HCT116 (cell line): ENCODE data around the gene CCDC28B. TPM values are rescaled to one million over a fixed set of nuclear protein-coding genes. Genes with fewer than 3 reads are reported as not detected.

Experiments used
- ATAC-seq: fragments of 200-7000 bp; cut with Tn5 transposase; 2 replicates; pipeline ENCODE4 v1.9.1; 2020; ENCODE audit warnings: mild to moderate bottlenecking, moderate library complexity
- BruUV-seq: library from RNA; stranded (reverse); fragments of 400-500 nt; replicated peaks from 2 replicates; lab custom pipeline; 2021; lab: Mats Ljungman, UMichigan
- CTCF ChIA-PET: fragments of 300-600 bp; sonication (Branson Sonifier 250); formaldehyde crosslinking; loops from one replicate; lab custom pipeline; 2021; ENCODE audit warnings: antibody characterized with exemption; lab: Charles Lee
- POLR2A ChIA-PET: fragments of 300-600, 350-600 bp; sonication (Branson Sonifier 250); formaldehyde crosslinking; loops from one replicate; lab custom pipeline; 2021; ENCODE audit warnings: antibody characterized with exemption; lab: Charles Lee
- RAD21 ChIA-PET, 2 experiments: fragments of 300-600 bp; sonication (Branson Sonifier 250); formaldehyde crosslinking; loops; one replicate each; lab custom pipeline; 2023; ENCODE audit warnings: low total read pairs in 2 of 2; ENCODE audit not compliant: uncharacterized antibody in 2 of 2, unreplicated experiment in 2 of 2, low non-redundant PET in 1 of 2; lab: Charles Lee
- DNase-seq: peaks from one replicate; pipeline ENCODE4 v3.0.0-alpha.2; 2010; ENCODE audit warnings: low read depth, low spot score
- H2AFZ ChIP-seq: fragments of 200-600 bp; shearing (Covaris generic), sonication (generic); 2 replicates; pipeline ENCODE4 v1.6.1; 2017; ENCODE audit warnings: low read depth, mixed run types, mixed read lengths, antibody characterized with exemption, low read length; ENCODE audit not compliant: poor library complexity, severe bottlenecking
- H3K27ac ChIP-seq: 2 replicates; pipeline ENCODE4 v1.5.1; 2012; ENCODE audit warnings: low read depth, low read length
- H3K27me3 ChIP-seq: fragments of 200-600 bp; sonication (generic); 2 replicates; pipeline ENCODE4 v1.6.1; 2016; ENCODE audit warnings: mixed run types, low read length, mixed read lengths; ENCODE audit not compliant: insufficient read depth
- H3K36me3 ChIP-seq, 2 experiments: fragments of 200-500 bp in 1 of 2; fragments of 200-600 bp in 1 of 2; sonication (Bioruptor generic) in 1 of 2; sonication (generic) in 1 of 2; 2 replicates each; pipeline versions ENCODE4 v1.5.1 to v1.6.1; 2014 to 2016; ENCODE audit warnings: low read length in 2 of 2, inconsistent platforms in 1 of 2, mixed read lengths in 1 of 2, mixed run types in 1 of 2; ENCODE audit not compliant: insufficient read depth in 2 of 2, control insufficient read depth in 1 of 2
- H3K4me1 ChIP-seq, 2 experiments: fragments of 200-600 bp in 1 of 2; sonication (generic) in 1 of 2; 2 replicates each; pipeline versions ENCODE4 v1.5.1 to v1.6.1; 2012 to 2017; ENCODE audit warnings: low read length in 2 of 2, inconsistent platforms in 1 of 2, mild to moderate bottlenecking in 1 of 2, mixed read lengths in 1 of 2, mixed run types in 1 of 2, moderate library complexity in 1 of 2; ENCODE audit not compliant: insufficient read depth in 2 of 2, control insufficient read depth in 1 of 2
- H3K4me2 ChIP-seq: fragments of 200-600 bp; sonication (generic); 2 replicates; pipeline ENCODE4 v1.6.1; 2017; ENCODE audit warnings: mixed run types, low read length, mixed read lengths
- H3K4me3 ChIP-seq, 2 experiments: fragments of 200-600 bp in 1 of 2; sonication (generic) in 1 of 2; replicated peaks in 1 of 2; 2 replicates each; pipeline ENCODE4 v1.5.1; 2011 to 2016; ENCODE audit warnings: low read length in 2 of 2, control low read depth in 1 of 2, low read depth in 1 of 2, mild to moderate bottlenecking in 1 of 2, mixed read lengths in 1 of 2, mixed run types in 1 of 2
- H3K79me2 ChIP-seq: fragments of 200-600 bp; sonication (generic); 2 replicates; pipeline ENCODE4 v1.6.1; 2017; ENCODE audit warnings: mild to moderate bottlenecking, mixed run types, low read length, moderate library complexity, mixed read lengths; ENCODE audit not compliant: insufficient read depth
- H3K9ac ChIP-seq: fragments of 200-600 bp; sonication (generic); 2 replicates; pipeline ENCODE4 v1.6.1; 2016; ENCODE audit warnings: low read length, mixed read lengths
- H3K9me2 ChIP-seq: fragments of 200-600 bp; sonication (generic), shearing (Covaris generic); 2 replicates; pipeline ENCODE4 v1.6.1; 2017; ENCODE audit warnings: mixed run types, mild to moderate bottlenecking, moderate library complexity; ENCODE audit not compliant: insufficient read depth
- H3K9me3 ChIP-seq, 2 experiments: fragments of 200-500 bp in 1 of 2; fragments of 200-600 bp in 1 of 2; sonication (Bioruptor generic) in 1 of 2; sonication (generic) in 1 of 2; 2 replicates each; pipeline ENCODE4 v1.6.1; 2014 to 2017; ENCODE audit warnings: low read length in 2 of 2, mixed read lengths in 2 of 2, inconsistent platforms in 1 of 2, low read depth in 1 of 2, mild to moderate bottlenecking in 1 of 2, mixed run types in 1 of 2, moderate library complexity in 1 of 2; ENCODE audit not compliant: control insufficient read depth in 1 of 2, insufficient read depth in 1 of 2
- H4K20me1 ChIP-seq: fragments of 200-600 bp; sonication (generic), shearing (Covaris generic); 2 replicates; pipeline ENCODE4 v1.6.1; 2017; ENCODE audit warnings: mixed run types, mild to moderate bottlenecking, moderate library complexity; ENCODE audit not compliant: insufficient read depth
- CBX3 ChIP-seq: IDR thresholded peaks from 2 replicates; pipeline ENCODE4 v1.6.1; 2012; ENCODE audit warnings: low read depth
- EGR1 ChIP-seq: IDR thresholded peaks from 2 replicates; pipeline ENCODE4 v1.6.1; 2012; ENCODE audit warnings: low read depth
- MAX ChIP-seq: IDR thresholded peaks from 2 replicates; pipeline ENCODE4 v1.6.1; 2012
- RAD21 ChIP-seq: IDR thresholded peaks from 2 replicates; pipeline ENCODE4 v1.6.1; 2012; ENCODE audit warnings: low read depth, mild to moderate bottlenecking
- SIN3A ChIP-seq: IDR thresholded peaks from 2 replicates; pipeline ENCODE4 v1.6.1; 2012; ENCODE audit warnings: low read depth
- YY1 ChIP-seq: IDR thresholded peaks from 2 replicates; pipeline ENCODE4 v1.6.1; 2011; ENCODE audit warnings: low read length, low read depth, moderate library complexity, mild to moderate bottlenecking; ENCODE audit not compliant: insufficient replicate concordance; ENCODE audit errors: extremely low read depth
- ZFX ChIP-seq: fragments of 450-650 bp; IDR thresholded peaks from 2 replicates; pipeline ENCODE4 v1.6.1; 2017
- intact Hi-C: fragments of 100-400 bp; cut with micrococcal nuclease; formaldehyde crosslinking; loops from 2 replicates; pipeline ENCODE4 v1.10.0; 2022
- total RNA-seq: library from RNA; stranded (reverse); gene quantifications from one replicate; pipeline ENCODE4 v1.2.1, GENCODE V29; 2021; ENCODE audit not compliant: unreplicated experiment
- TF ChIP-seq, protein P1 (sequence below), 3 experiments: fragments of 200-600 bp in 1 of 3; sonication (generic) in 1 of 3; IDR thresholded peaks in 2 of 3; conservative IDR thresholded peaks in 1 of 3; 2 replicates each; pipeline ENCODE4 v1.5.1; 2012 to 2017; ENCODE audit warnings: low read depth in 2 of 3, low read length in 2 of 3, antibody characterized with exemption in 1 of 3, borderline replicate concordance in 1 of 3, control low read depth in 1 of 3, mild to moderate bottlenecking in 1 of 3, mixed read lengths in 1 of 3, mixed run types in 1 of 3, moderate library complexity in 1 of 3; ENCODE audit not compliant: insufficient read depth in 1 of 3

The CCDC28B gene
- total RNA-seq, 1 experiment from 2014 or later = 5.9 TPM

- TF ChIP-seq, protein P1, sequence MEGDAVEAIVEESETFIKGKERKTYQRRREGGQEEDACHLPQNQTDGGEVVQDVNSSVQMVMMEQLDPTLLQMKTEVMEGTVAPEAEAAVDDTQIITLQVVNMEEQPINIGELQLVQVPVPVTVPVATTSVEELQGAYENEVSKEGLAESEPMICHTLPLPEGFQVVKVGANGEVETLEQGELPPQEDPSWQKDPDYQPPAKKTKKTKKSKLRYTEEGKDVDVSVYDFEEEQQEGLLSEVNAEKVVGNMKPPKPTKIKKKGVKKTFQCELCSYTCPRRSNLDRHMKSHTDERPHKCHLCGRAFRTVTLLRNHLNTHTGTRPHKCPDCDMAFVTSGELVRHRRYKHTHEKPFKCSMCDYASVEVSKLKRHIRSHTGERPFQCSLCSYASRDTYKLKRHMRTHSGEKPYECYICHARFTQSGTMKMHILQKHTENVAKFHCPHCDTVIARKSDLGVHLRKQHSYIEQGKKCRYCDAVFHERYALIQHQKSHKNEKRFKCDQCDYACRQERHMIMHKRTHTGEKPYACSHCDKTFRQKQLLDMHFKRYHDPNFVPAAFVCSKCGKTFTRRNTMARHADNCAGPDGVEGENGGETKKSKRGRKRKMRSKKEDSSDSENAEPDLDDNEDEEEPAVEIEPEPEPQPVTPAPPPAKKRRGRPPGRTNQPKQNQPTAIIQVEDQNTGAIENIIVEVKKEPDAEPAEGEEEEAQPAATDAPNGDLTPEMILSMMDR (IDR thresholded peaks at IDR 0.05 in 2 of 3, conservative IDR thresholded peaks at IDR 0.05 in 1 of 3; ENCODE audit: borderline replicate concordance in 1 of 3, insufficient read depth in 1 of 3, low read depth in 2 of 3, low read length in 2 of 3) = no peak
- TF ChIP-seq SIN3A (no peak), MAX (no peak), ZFX (no peak)
These were observed 47.1 kb downstream of the CCDC28B start (continued) for GRCh38 chr1:32247452-32247851.

- TF ChIP-seq EGR1 (no peak), ZFX (peak; percentile 17; the same call in 1 of the 2 replicates), YY1 (peak; percentile 57), RAD21 (peak; percentile 82), CBX3 (peak; percentile 81)
- TF ChIP-seq, protein P1 (IDR thresholded peaks at IDR 0.05 in 2 of 3, conservative IDR thresholded peaks at IDR 0.05 in 1 of 3; ENCODE audit: borderline replicate concordance in 1 of 3, insufficient read depth in 1 of 3, low read depth in 2 of 3, low read length in 2 of 3) = peak; percentile 73 to 96 (median 85)
- Histone ChIP-seq H3K9me3 (no peaks in the 10 kb centered on the region), H3K4me1 (peaks cover 0 to 16% of the 10 kb centered on the region in 2 experiments; a peak in 3 of 4 replicates), H3K9ac (no peak overlapping the region), H4K20me1 (no peaks in the 10 kb centered on the region), H2AFZ (peak overlapping the region; percentile 80), H3K4me2 (peak overlapping the region; percentile 54), H3K9me2 (no peaks in the 10 kb centered on the region), H3K79me2 (no peaks in the 10 kb centered on the region), H3K36me3 (no peaks in the 10 kb centered on the region), H3K27me3 (no peaks in the 10 kb centered on the region), H3K27ac (no peak overlapping the region), H3K4me3 (no peak overlapping the region)
- DNase-seq = no peak
- ATAC-seq = peak; percentile 96
- RAD21 ChIA-PET = interaction anchor here (1.0 kb wide), 2 partner anchors 32 to 33 kb away, joined by 4 read pairs; no protein-coding TSS in a partner anchor
- CTCF ChIA-PET = interaction anchor here (0.6 to 1.7 kb wide), 12 partner anchors 8 to 48 kb away, joined by 3 to 10 read pairs (median 3); partner anchors contain the start of genes CCDC28B, EIF3I and TMEM234
- POLR2A ChIA-PET = no interaction called here
- BruUV-seq = no TSS peak
- intact Hi-C loops = no loop called here
These were observed 47.8 kb downstream of the CCDC28B start for GRCh38 chr1:32247983-32248889.
